NCI-H2196 (cell line): ENCODE measurements around the gene PLEKHG3.
A peak's percentile ranks its signal among the peaks of the same experiment; 100 is the strongest.
"Not testable (repeated sequence)": the region's sequence is repeated elsewhere in the genome, so short reads cannot be mapped to it uniquely, and the experiment has no call there.

Source experiments
- DNase-seq: peaks from one replicate; lab custom pipeline; 2025; ENCODE audit not compliant: unreplicated experiment; lab: John Stamatoyannopoulos, UW

Gene PLEKHG3

DNA sequence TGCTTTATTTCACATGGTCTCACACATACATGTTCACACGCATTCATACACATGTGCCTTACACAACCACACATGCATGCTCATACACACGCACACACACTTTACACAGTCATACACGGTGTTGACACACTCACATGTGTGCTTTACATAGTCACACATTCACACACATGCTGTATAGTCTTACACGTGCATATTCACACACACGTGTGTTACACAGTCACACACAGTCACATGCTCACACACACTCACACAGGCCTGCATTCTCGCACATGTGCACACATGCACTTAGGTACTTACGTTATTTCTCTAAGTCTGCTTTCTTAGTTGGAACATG is 18.0 kb upstream of the PLEKHG3 start:
- no peak for DNase-seq

DNA sequence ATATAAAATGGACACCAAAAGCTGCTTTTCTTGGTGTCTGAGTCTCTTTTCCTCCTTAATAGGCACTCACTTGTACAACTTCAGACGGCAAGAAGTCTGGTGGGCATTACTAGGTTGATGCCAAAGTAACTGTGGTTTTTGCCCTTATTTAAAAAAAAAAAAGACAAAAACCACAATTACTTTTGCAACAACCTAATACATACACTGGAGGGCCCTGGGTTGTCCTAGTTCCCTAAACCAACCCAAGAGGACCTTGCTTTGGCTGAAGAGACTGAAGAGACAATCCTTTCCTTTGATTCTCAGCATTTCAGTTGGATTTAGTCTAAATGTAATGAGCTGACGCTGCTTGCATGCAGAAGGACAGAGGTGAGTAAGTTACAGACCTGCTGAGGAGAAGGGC is 16.2 kb upstream of the PLEKHG3 start:
- no peak for DNase-seq

- no peak for DNase-seq
Measured at GRCh38 chr14:64688811-64689281, 15.4 kb upstream of the PLEKHG3 start.

DNA sequence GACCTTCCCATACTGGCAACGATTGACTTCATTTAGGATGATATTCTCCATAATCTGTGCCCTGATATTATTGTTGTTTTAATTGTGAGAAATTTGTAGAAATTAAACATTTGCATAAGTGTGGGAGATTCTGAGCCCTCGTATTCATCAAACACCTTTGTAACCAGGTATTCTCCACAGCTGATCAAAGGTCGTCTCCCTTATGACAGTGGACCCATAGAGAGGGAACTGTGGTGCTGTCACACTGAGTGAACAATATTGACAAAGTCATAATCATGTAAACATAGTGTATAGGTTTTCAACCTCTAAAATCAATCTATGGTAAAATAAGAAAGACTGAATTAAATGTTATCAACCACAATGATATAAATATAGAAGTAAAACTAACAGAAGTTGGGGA is 14.9 kb upstream of the PLEKHG3 start:
- no peak for DNase-seq

DNA sequence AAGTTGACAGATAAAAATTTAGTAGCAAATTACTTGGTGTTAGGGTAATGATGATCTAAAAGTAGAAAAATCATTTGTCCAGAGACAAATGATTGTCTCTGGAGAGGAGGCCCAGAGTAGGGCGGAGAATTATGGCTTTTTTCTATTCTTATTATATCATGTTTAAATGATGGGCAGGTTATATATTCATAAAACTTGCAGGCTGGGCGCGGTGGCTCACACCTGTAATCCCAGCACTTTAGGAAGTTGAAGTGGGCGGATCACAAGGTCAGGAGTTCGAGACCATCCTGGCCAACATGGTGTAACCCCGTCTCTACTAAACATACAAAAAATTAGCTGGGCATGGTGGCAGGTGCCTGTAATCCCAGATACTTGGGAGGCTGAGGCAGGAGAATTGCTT is 13.6 kb upstream of the PLEKHG3 start:
- not testable (repeated sequence) for DNase-seq

- no peak for DNase-seq
Measured at GRCh38 chr14:64691376-64691775, 12.8 kb upstream of the PLEKHG3 start.

DNA sequence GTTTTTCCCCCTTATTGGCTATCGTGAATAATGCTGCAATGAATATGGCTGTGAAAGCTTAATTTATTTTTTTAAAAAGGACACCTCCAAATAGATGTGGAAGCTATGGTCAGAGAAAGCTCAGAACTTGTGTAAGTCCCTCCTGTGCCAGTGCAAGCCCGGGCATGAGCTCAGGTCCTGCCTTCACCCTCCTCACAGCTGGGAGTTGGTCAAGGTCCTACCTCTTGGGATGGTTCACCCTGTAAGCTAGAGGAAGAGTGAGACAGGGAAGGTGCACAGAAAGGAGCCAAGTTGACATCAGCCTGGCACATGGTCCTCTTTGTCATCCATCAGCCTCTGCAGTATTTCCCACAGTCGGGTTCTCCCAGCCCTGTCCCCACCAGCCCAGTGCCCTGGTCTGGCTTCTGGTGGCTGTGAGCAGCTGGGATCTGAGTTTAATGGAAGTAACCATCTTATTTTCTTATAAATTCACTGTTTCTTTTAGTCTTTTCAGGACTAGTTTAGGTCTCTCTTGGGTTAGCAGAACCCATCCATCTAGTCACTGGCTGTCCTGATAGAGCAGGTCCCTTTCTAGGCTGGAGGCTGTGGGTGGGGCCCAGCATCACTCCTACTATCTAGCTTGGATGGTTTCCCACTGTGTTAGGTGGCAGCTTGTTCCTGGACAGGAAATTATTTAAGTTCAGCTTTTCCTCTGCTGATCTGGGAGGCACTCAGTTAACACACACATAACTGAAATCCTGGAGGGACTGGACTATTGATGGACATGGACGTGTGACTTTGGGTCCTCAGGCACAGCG is 11.8 kb upstream of the PLEKHG3 start:
- DNase-seq: no peak

GRCh38 chr14:64692986-64693809 is 11.0 kb upstream of the PLEKHG3 start:
- DNase-seq: no peak

DNA sequence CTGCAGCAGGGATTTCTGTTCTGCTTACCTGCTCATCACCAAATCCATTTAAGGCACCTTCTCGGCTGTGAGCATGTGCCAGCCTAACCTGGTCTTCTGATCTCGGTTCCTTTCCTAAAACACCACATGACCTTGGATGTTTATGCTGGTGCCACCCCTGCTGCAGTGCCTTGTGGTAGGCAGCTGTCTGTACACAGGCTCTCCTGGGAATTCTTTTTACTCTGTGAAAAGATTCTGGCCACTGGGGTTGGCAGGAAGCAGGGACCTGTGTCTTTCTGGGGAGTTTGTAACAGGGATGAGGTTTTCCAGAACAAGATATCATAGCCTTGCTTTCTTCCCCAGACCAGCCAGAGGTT is 10.4 kb upstream of the PLEKHG3 start:
- DNase-seq: no peak

DNA sequence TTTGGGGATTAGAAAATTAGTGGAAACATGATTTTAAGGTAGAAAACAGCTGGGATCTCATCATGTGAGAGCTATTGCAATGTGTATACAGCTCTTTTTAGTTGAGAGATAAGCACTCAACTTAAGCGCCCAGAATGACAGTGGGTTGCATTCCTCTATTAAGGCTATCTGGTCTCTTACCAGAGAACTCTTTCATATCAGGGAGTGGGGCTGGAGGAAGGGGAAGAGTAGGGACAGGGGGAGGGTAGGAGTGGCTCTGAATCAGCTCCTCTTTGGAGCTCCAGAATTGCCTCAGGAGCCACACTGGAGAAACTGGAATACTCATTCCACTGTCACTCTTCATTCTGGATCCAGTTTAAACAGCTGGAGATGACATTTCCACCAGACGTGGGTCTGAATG is 9.2 kb upstream of the PLEKHG3 start:
- no peak for DNase-seq

GRCh38 chr14:64696355-64696857 is 7.8 kb upstream of the PLEKHG3 start:
- DNase-seq: no peak

DNA sequence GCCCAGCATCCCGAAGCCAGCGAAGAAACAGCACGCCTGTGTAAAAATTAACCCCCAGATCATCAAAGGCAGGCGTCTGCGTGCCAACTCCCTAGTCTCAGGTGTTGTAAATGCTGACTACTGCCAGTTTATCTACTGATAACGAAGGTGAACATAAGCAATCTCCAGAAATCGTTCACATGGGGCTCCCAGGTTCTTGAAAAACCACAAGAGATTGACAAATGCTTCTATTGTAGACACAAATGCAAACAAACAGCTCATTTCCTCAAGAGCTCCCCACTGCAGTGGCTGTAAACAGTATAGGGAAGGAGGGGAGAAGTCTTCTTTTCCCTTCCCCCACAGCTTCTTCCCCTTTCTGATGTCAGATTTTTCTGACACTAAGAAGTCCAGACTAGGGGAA is 5.3 kb upstream of the PLEKHG3 start:
- peak; percentile 20 for DNase-seq

DNA sequence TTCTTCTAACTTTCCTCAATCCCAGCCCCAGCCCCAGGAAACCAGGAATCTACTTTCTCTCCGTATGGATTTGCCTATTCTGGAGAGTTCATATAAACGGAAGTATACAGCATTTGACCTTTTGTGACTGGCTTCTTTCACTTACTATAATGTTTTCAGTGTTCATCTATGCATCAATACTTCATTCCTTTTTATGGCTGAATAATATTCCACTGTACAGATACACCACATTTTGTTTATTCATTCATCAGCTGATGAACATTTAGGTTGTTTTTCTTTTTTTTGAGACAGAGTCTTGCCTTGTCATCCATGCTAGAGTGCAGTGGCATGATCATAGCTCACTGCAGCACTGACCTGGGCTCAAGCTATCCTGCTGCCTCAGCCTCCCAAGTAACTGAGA is 3.9 kb upstream of the PLEKHG3 start:
- DNase-seq: no peak

GRCh38 chr14:64700894-64701293 is 3.3 kb upstream of the PLEKHG3 start:
- DNase-seq: peak; percentile 25

DNA sequence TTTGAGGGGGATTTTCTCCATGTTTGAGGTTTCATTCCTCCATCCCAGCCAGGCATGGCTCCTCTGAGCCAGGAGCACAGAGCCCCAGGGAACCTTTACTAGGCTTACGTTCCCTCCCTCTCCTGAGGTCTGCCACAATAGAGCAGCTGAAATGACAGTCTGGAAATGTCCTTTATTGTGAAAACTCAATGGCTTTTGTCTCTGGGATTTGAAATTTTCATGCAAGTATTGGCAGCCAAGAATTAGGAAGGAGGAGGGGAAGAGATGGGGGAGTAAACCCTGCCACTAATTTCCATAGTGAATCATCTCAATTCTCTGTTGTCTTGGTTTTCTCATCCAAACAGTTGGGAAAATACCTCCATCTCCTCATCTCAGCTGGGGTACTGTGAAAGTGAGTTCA is 2.6 kb upstream of the PLEKHG3 start:
- no peak for DNase-seq

GRCh38 chr14:64702493-64703394 is 1.5 kb upstream of the PLEKHG3 start:
- peak; percentile 46 for DNase-seq

GRCh38 chr14:64703395-64704142 is 655 bp upstream of the PLEKHG3 start:
- no peak for DNase-seq

DNA sequence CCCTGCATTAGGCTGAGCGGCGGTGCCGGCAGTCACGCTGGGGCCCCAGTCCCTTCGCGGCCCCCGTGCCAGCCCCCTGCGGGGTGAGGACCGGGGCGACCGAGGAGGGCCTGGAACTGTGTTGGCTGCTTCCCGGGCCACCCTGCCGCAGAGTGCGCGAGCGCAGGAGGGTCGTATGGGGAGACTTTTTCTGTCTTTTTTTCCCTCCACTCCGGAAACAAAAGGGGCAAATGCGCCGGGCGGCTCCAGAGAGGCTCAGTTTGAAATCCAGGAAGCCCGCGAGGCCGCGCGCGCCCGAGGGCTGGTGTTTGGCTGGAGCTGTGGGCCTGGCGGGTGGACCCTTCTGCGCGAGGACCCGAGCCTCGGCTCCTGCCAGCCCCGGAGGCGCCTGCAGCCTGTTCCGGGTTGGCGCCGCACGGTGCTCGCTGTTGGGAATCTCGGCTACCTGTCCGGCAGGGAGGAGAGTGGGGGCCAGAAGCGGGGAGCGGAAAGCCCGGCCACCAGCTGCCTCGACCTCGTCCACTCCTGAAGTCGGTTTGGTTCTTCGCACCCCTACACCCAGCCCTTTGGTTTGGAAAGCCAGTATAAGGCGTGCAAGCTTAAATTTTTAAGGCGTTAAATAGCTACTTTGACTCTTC is 638 bp downstream of the PLEKHG3 start:
- no peak for DNase-seq

DNA sequence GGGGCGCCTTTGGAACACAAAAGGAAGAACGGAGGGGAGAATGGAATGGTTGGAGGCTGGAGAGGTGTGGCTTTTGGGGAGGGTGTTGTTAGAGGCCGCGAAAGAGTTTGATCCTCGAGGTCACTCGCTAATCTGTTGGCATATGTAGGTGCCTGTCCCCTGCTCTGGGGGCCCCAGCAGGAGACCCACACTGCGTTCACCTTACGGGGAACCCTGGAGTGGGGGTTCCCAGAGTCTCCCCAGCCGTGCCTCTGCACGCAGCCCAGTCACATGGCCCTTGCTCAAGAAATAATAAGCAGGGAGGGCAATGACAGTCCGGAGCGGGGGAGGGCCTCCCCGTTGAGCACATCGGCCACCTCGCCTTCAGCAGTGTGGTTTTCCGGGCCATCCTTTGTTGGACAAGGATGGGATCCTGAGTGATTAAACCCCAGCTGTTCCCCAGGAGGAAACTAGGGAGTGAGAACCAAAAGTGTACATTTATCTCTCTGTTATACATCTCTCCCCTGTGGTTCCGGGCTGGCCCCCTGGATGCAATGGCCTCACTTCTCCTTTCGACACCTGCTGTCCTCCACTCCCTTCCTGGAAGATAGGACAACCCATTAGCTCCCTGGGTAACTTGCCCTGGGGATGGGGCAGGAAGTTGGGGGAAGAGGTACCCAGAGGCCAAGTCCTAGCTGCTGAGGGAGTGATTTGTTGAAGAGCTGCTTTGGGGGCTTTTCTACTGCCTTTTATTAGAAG is 1.3 kb downstream of the PLEKHG3 start:
- DNase-seq: no peak
